ACC112 (cell line): Measurements from ENCODE around the gene KIF26B.
"Not testable (repeated sequence)": the region's sequence is repeated elsewhere in the genome, so short reads cannot be mapped to it uniquely, and the experiment has no call there.

Experiments used
- H2AFZ ChIP-seq: fragments of 200-600 bp; sonication (generic); one replicate; pipeline ENCODE4 v1.6.0; 2017; ENCODE audit warnings: antibody characterized with exemption, low read length; ENCODE audit not compliant: unreplicated experiment
- H3K27ac ChIP-seq: fragments of 200-600 bp; sonication (generic); 2 replicates; pipeline ENCODE4 v1.5.1; 2014; ENCODE audit warnings: low read depth, mild to moderate bottlenecking, antibody characterized with exemption, low read length, moderate library complexity
- H3K27me3 ChIP-seq: fragments of 200-600 bp; sonication (generic); 2 replicates; pipeline ENCODE4 v1.6.1; 2014; ENCODE audit warnings: mild to moderate bottlenecking, antibody characterized with exemption, low read length, moderate library complexity, mixed read lengths; ENCODE audit not compliant: insufficient read depth
- H3K36me3 ChIP-seq: fragments of 200-600 bp; sonication (generic); 2 replicates; pipeline ENCODE4 v1.6.1; 2016; ENCODE audit warnings: mild to moderate bottlenecking, antibody characterized with exemption, low read length, moderate library complexity, mixed read lengths; ENCODE audit not compliant: insufficient read depth
- H3K4me1 ChIP-seq: fragments of 200-600 bp; sonication (generic); one replicate; pipeline ENCODE4 v1.6.1; 2016; ENCODE audit warnings: low read length, mixed read lengths; ENCODE audit not compliant: insufficient read depth, unreplicated experiment, control insufficient read depth
- H3K4me3 ChIP-seq: fragments of 200-600 bp; sonication (generic); 2 replicates; pipeline ENCODE4 v1.5.1; 2014; ENCODE audit warnings: mild to moderate bottlenecking, low read depth, low read length
- H3K79me2 ChIP-seq: fragments of 200-600 bp; sonication (generic); one replicate; pipeline ENCODE4 v1.6.0; 2016; ENCODE audit warnings: low read length; ENCODE audit not compliant: control insufficient read depth, unreplicated experiment, insufficient read depth

Gene KIF26B

DNA sequence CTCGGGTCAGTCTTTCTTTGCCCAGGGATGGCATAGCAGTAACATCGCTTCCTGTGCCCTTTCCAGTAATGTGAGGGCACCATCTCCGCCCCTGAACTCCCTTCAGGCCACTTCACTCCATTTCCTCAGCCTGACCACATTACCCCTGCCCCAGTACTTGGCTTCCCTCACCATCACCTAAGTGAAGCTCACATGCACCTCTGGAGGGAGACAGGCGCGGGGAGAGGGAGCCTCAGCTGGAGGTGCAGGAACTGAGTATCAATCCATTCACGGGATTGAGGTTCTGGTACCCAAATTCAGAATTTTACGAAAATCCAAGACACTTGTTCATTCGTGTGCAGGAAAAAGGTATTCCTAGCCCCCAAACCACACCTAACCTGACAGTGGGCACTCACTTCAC is 540.4 kb downstream of the KIF26B start:
- Histone ChIP-seq H2AFZ (no peak overlapping the region), H3K4me1 (no peaks in the 10 kb centered on the region), H3K27me3 (no peaks in the 10 kb centered on the region), H3K27ac (no peak overlapping the region), H3K36me3 (no peaks in the 10 kb centered on the region), H3K4me3 (no peak overlapping the region), H3K79me2 (no peaks in the 10 kb centered on the region)

DNA sequence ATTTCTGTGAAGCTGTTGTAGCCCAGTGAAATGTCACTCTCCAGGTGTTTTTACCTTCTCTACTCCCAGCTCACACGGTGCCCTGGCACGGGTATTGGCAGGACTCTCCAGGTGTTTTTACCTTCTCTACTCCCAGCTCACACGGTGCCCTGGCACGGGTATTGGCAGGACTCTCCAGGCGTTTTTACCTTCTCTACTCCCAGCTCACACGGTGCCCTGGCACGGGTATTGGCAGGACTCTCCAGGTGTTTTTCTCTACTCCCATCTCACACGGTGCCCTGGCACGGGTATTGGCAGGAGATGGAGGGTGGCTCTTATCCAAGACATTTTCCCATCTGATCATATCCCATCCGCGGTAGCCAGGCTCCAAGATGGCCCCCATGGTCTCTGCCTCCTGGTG is 540.9 kb downstream of the KIF26B start:
- not testable (repeated sequence) for H3K4me1 ChIP-seq, H3K4me3 ChIP-seq, H3K27me3 ChIP-seq, H3K27ac ChIP-seq, H2AFZ ChIP-seq, H3K79me2 ChIP-seq, H3K36me3 ChIP-seq

DNA sequence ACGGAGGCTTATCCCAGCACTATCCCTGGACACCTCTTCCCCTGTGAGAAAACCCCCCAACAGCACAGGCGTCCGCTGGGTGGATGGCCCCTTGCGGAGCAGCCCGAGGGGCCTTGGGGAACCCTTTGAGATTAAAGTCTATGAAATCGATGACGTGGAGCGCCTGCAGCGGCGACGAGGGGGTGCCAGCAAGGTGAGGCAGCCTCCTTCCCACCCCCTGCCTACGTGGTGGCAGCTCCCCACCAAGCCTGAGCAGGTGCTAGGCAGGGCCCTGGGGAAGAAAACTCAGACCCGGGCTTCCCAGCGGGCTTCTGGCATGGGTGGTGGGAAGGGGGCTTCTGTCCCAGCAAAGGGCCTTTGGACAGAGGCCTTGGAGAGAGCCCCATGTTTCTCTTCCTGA is 543.3 kb downstream of the KIF26B start:
- Histone ChIP-seq H2AFZ (no peak overlapping the region), H3K27ac (no peak overlapping the region), H3K27me3 (no peaks in the 10 kb centered on the region), H3K36me3 (no peaks in the 10 kb centered on the region), H3K79me2 (no peaks in the 10 kb centered on the region), H3K4me3 (no peak overlapping the region), H3K4me1 (no peaks in the 10 kb centered on the region)

DNA sequence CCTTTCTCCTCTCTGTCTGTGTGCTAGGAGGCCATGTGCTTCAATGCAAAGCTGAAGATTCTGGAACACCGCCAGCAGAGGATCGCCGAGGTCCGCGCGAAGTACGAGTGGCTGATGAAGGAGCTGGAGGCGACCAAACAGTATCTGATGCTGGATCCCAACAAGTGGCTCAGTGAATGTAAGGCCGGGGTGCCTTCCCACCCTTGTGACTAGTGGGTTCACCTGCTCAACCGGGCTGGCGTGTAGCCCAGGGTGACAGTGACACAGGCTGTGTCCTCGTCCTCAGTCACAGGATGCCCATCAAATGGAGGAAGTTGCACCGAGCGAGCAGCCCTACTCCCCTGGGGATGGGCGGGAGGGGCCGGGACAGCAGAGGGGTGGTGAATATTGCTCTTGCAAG is 544.1 kb downstream of the KIF26B start:
- H3K4me3 ChIP-seq: no peak overlapping the region
- no peak overlapping the region for H2AFZ ChIP-seq

DNA sequence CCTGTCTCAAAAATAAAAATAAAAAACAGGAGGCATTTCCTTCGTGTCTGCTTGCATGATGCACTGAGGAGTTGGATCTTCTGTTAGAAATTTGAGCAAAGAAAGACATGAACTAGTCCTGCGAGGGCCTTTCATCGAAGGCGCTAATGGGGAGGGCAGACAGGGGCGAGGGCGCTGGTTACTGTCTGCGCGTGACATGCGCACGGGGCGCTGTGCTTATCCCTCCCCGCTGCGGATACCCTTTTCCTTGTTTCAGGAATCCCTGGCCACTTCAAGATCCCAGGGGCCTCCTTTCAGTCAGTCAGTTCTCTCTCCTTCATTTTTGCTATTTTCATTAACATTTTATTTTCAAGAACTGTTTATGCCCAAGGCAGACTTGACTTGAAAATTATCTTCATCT is 545.8 kb downstream of the KIF26B start:
- Histone ChIP-seq H3K79me2 (no peaks in the 10 kb centered on the region), H3K27ac (no peak overlapping the region), H2AFZ (no peak overlapping the region), H3K4me3 (no peak overlapping the region), H3K27me3 (no peaks in the 10 kb centered on the region), H3K4me1 (peaks cover 10% of the 10 kb centered on the region), H3K36me3 (no peaks in the 10 kb centered on the region)

More for the DNA sequence above, 544.1 kb downstream of the KIF26B start:
- Histone ChIP-seq H3K27ac (no peak overlapping the region), H3K4me1 (no peaks in the 10 kb centered on the region), H3K27me3 (no peaks in the 10 kb centered on the region), H3K36me3 (no peaks in the 10 kb centered on the region), H3K79me2 (no peaks in the 10 kb centered on the region)

DNA sequence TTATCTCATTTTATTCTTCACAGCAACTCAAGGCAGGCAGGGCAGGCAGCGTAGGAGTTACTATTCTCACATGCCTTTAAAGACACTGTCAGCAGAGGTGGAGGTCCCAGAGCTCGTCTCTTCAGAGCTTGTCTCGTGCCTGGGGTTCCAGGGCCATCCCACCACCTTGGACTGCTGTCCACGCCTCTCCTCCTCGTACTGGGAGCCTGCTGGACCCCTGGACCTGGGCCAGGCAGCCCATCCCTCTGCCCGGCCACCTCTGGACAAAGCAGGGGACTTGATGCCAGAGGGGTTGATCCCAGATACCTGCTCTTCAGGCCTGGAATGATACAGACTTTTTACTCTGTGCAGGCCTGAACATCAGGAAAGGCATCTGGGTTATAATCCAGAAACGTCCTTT is 546.8 kb downstream of the KIF26B start:
- H3K36me3 ChIP-seq: no peaks in the 10 kb centered on the region
- H3K79me2 ChIP-seq: no peaks in the 10 kb centered on the region
- H3K4me3 ChIP-seq: no peak overlapping the region
- no peak overlapping the region for H2AFZ ChIP-seq
- H3K27ac ChIP-seq: no peak overlapping the region
- peaks cover 10% of the 10 kb centered on the region for H3K4me1 ChIP-seq
- no peaks in the 10 kb centered on the region for H3K27me3 ChIP-seq

DNA sequence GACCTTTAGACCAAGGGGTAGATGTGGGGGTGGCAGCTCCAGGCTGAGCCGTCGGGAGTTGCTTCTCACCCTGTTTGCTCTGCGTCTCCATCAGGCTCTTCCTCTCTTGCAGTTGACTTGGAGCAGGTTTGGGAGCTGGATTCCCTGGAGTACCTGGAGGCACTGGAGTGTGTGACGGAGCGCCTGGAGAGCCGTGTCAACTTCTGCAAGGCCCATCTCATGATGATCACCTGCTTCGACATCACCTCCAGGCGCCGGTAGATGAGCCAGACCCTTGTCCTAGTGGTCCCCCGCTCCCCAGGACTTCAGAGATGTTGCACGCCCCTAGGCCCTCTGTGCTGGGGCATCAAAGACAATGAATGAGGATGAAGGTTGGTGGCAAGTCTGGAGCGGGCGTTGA is 547.6 kb downstream of the KIF26B start:
- no peaks in the 10 kb centered on the region for H3K36me3 ChIP-seq
- H3K4me3 ChIP-seq: no peak overlapping the region
- H3K4me1 ChIP-seq: peaks cover 10% of the 10 kb centered on the region
- no peak overlapping the region for H2AFZ ChIP-seq
- no peaks in the 10 kb centered on the region for H3K27me3 ChIP-seq
- H3K27ac ChIP-seq: no peak overlapping the region
- H3K79me2 ChIP-seq: no peaks in the 10 kb centered on the region

DNA sequence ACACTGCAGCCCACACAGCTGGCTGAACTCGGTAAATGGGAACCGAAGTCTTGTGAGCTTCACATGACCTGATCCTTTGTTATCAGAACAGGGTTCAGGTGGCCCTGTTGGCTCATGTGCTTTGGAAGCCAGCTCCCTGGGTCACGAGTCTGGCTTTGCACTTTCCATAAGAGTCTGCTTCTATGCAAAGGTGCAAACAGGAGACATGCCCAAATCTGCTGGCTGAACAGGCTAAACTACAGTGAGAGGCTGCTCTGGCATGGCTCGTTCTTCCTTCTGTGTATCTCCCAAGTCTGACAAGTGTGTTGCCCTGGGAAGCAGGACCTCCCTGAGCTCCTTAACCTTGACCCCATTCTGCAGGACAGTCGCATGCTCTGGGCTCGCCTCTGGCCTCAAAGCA is 549.6 kb downstream of the KIF26B start:
- Histone ChIP-seq H3K79me2 (no peaks in the 10 kb centered on the region), H3K4me1 (peaks cover 10% of the 10 kb centered on the region), H3K27ac (no peak overlapping the region), H3K27me3 (no peaks in the 10 kb centered on the region), H3K36me3 (no peaks in the 10 kb centered on the region), H2AFZ (no peak overlapping the region), H3K4me3 (no peak overlapping the region)

DNA sequence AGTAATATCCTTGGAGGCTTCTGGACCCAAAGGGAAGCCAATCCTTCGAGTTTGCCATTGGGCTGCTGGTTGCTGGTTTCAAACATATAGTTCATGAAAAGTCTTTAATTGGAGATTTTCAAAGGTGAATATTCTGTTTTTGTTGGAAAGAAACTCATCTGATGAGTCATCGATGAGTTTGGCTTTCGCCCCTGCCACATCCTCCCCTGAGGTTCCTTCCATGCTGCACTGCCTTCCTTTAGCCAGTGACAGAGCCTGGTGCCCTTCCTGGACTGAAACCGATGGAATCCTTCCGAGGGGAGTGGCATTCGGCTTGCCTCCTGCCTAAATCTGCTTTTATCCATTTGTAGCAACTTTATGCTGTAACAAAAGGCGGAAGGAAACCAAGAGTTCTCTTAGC is 550.0 kb downstream of the KIF26B start:
- Histone ChIP-seq H3K4me1 (peaks cover 10% of the 10 kb centered on the region), H3K27ac (no peak overlapping the region), H2AFZ (no peak overlapping the region), H3K79me2 (no peaks in the 10 kb centered on the region), H3K4me3 (no peak overlapping the region), H3K36me3 (no peaks in the 10 kb centered on the region), H3K27me3 (no peaks in the 10 kb centered on the region)

DNA sequence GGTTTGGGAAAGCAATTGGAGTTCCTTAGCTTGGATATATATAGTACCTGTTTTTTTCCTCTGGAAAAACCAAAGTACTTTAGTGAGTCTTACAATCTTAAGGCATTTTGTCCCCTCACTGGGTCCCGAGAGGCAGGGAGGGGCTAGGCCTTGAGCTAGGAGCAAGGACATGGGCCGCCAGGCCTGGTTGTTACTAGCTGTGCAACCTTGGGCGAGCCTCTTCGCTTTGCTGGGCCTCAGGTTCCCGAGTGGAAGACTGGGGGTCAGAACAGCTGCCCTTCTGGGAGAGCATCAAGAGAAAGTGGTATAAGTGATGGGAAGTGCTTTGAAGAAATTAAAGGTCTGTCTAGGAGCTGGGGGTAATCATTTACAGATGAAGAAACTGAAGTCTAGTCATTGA is 553.2 kb downstream of the KIF26B start:
- no peaks in the 10 kb centered on the region for H3K36me3 ChIP-seq
- H3K27ac ChIP-seq: no peak overlapping the region
- no peaks in the 10 kb centered on the region for H3K79me2 ChIP-seq
- H3K4me3 ChIP-seq: no peak overlapping the region
- no peak overlapping the region for H2AFZ ChIP-seq
- no peaks in the 10 kb centered on the region for H3K27me3 ChIP-seq
- peaks cover 10% of the 10 kb centered on the region for H3K4me1 ChIP-seq

DNA sequence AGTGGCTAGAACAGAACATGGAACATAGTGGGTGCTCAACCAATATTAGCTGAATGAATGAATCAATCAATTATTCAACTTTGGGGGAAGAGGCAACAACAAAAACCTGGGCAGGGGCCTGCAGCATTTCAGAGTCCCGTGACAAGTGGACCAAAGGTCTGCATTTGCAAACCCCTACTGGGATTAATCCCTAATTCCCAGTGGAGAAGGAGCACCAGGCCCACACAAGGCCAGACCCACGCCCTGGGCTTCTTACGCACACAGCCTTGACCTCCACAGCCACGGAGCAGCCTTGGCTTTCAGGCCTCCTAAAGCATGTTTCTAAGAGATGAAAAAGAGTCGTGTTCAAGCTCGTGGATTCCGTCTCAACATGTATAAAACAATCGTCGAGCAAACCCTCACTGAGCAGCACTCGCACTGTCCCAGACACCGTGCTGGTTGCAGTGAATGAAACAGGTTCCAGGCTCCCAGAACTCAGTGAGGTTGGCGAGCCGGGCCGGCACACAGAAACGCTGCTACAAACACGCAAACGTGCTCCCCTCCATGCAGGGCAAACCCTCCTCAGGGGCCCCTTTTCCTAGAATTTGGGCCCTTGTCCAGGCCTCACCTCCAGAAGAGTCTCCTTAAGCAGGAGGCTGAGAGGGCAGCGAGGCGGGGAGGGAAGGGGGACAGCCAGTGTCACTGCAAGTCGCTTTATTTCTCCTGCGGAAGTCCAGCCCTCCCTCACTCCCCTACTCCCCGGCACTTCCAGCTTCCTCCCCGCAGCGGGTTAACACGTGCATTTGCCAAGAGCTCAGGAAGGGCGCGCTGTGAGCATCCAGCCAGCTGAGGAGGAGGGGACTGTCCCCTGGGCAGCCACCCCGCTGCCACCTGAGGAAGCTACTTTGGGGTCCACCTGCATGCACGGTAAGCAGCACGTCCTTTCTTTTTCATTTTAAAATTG is 556.4 kb downstream of the KIF26B start:
- Histone ChIP-seq H3K27me3 (no peaks in the 10 kb centered on the region), H2AFZ (no peak overlapping the region), H3K36me3 (no peaks in the 10 kb centered on the region), H3K79me2 (no peaks in the 10 kb centered on the region), H3K4me1 (peaks cover 9% of the 10 kb centered on the region), H3K4me3 (no peak overlapping the region), H3K27ac (no peak overlapping the region)
